ENCODE results near the gene CAMTA1. TPM values are rescaled to one million over a fixed set of nuclear protein-coding genes. Genes with fewer than 3 reads are reported as not detected.

CAMTA1 gene
- polyA plus RNA-seq, 1 of the 3 experiments (the other 2 are of a cell fraction), result 63.1 TPM

- 43% methylated on average over 4 of the region's 5 CpGs for WGBS (ENCODE audit: low lambda C conversion rate)
- Histone ChIP-seq H3K79me2 (ENCODE audit: insufficient read depth) (no peaks in the 10 kb centered on the region), H3K9me3 (no peaks in the 10 kb centered on the region), H3K36me3 (replicated peaks in 1 of 2; ENCODE audit: control insufficient read depth in 1 of 2, insufficient read depth in 2 of 2, low read length in 1 of 2) (no peaks in the 10 kb centered on the region), H2AFZ (ENCODE audit: low read depth) (no peak overlapping the region), H3K9me2 (no peaks in the 10 kb centered on the region), H4K20me1 (ENCODE audit: insufficient read depth) (no peaks in the 10 kb centered on the region), H3K4me2 (no peak overlapping the region), H3K27ac (ENCODE audit: low read depth in 2 of 2, low read length in 1 of 2) (peak overlapping the region in 1 of 2 experiments; percentile 100; a peak in 2 of 4 replicates), H3F3A (replicated peaks; ENCODE audit: insufficient read depth) (no peaks in the 10 kb centered on the region), H3K4me3 (ENCODE audit: low read depth in 2 of 2, low read length in 1 of 2) (no peak overlapping the region), H3K4me1 (ENCODE audit: control insufficient read depth in 1 of 2, insufficient read depth in 2 of 2, low read depth in 1 of 2, low read length in 1 of 2) (peaks cover 5 to 67% of the 10 kb centered on the region in 2 experiments; a peak in 3 of 4 replicates), H3K9ac (no peak overlapping the region), H3K27me3 (ENCODE audit: insufficient read depth) (no peaks in the 10 kb centered on the region)
- POLR2A ChIA-PET, result interaction anchor here (5.5 kb wide), 1 partner anchor 9 kb away, joined by 105 read pairs; no protein-coding TSS in a partner anchor
- CTCF ChIA-PET, result interaction anchor here (1.2 to 22.6 kb wide), 4 partner anchors 22 to 95 kb away, joined by 3 to 739 read pairs (median 72); partner anchors contain the start of gene VAMP3
- TF ChIP-seq TCF12 (IDR thresholded peaks at IDR 0.05) (no peak), SIN3A (IDR thresholded peaks at IDR 0.05; ENCODE audit: borderline replicate concordance, low read depth, low read length) (no peak), FOXJ3 (CRISPR knock-in tag; IDR thresholded peaks at IDR 0.05) (0 out of 2 replicates have a peak, but pooled peaks have one; percentile 8), CHD2 (IDR thresholded peaks at IDR 0.05; ENCODE audit: low read length, partially characterized antibody) (peak; percentile 67), CTCF (IDR thresholded peaks at IDR 0.05) (no peak), RAD21 (IDR thresholded peaks at IDR 0.05; ENCODE audit: low read length) (no peak), GATA2 (CRISPR knock-in tag; IDR thresholded peaks at IDR 0.05) (peak; percentile 85), MEF2A (IDR thresholded peaks at IDR 0.05; ENCODE audit: borderline replicate concordance, low read depth) (no peak), MXI1 (IDR thresholded peaks at IDR 0.05; ENCODE audit: low read depth, low read length) (no peak; the same call in 1 of the 2 replicates), USF2 (IDR thresholded peaks at IDR 0.05; ENCODE audit: borderline replicate concordance, low read depth, low read length) (no peak), IRF3 (IDR thresholded peaks at IDR 0.05; ENCODE audit: low read depth, low read length) (no peak), RCOR1 (IDR thresholded peaks at IDR 0.05; ENCODE audit: low read length) (peak; percentile 82), TAF1 (IDR thresholded peaks at IDR 0.05; ENCODE audit: borderline replicate concordance, low read depth, low read length) (no peak), EP300 (IDR thresholded peaks at IDR 0.05; ENCODE audit: borderline replicate concordance in 1 of 2, low read depth in 1 of 2, low read length in 1 of 2) (peak in 1 of 2 experiments; percentile 22; a peak in 1 of 4 replicates)
- peak; percentile 67 for DNase-seq
Measured at GRCh38 chr1:7671676-7672075, 886.4 kb downstream of the CAMTA1 start.
